Skin of body (tissue), 2 donors: Measurements from ENCODE around the gene RIC1. TPM values are rescaled to one million over a fixed set of nuclear protein-coding genes. Genes with fewer than 3 reads are reported as not detected.
"Not testable (repeated sequence)": the region's sequence is repeated elsewhere in the genome, so short reads cannot be mapped to it uniquely, and the experiment has no call there.

Source experiments
- DNase-seq: peaks from one replicate; lab custom pipeline; 2025; lab: John Stamatoyannopoulos, UW
- total RNA-seq: library from RNA; depleted of rRNA; stranded (reverse); fragments of >200 nt; gene quantifications from one replicate; pipeline ENCODE4 v1.2.3, GENCODE V29; 2014

RIC1 gene
- total RNA-seq, 1 donor from 2014 or later, result 52.0 TPM

- DNase-seq, result no peak
Measured at GRCh38 chr9:5665059-5665458, 36.2 kb downstream of the RIC1 start.

- DNase-seq, result no peak
Measured at GRCh38 chr9:5667391-5667790, 38.5 kb downstream of the RIC1 start.

GRCh38 chr9:5670079-5670478, 41.2 kb downstream of the RIC1 start:
- DNase-seq, result no peak

GRCh38 chr9:5671711-5672353, 42.9 kb downstream of the RIC1 start:
- DNase-seq, result no peak

- not testable (repeated sequence) for DNase-seq
Measured at GRCh38 chr9:5675046-5675445, 46.1 kb downstream of the RIC1 start.

GRCh38 chr9:5683591-5683990, 54.7 kb downstream of the RIC1 start:
- DNase-seq, result not testable (repeated sequence)

- peak; percentile 80 for DNase-seq
Measured at GRCh38 chr9:5684101-5684500, 55.2 kb downstream of the RIC1 start.

- no peak for DNase-seq
Measured at GRCh38 chr9:5688109-5688508, 59.2 kb downstream of the RIC1 start.

GRCh38 chr9:5690278-5690677, 61.4 kb downstream of the RIC1 start:
- no peak for DNase-seq

- no peak for DNase-seq
Measured at GRCh38 chr9:5695860-5696259, 67.0 kb downstream of the RIC1 start.

GRCh38 chr9:5696884-5697283, 68.0 kb downstream of the RIC1 start:
- DNase-seq, result no peak

GRCh38 chr9:5698004-5698403, 69.1 kb downstream of the RIC1 start:
- DNase-seq, result no peak

GRCh38 chr9:5698810-5699556, 70.1 kb downstream of the RIC1 start:
- DNase-seq, result no peak

GRCh38 chr9:5708414-5708813, 79.5 kb downstream of the RIC1 start:
- no peak for DNase-seq

- DNase-seq, result no peak
Measured at GRCh38 chr9:5712651-5713390, 83.9 kb downstream of the RIC1 start.

- no peak for DNase-seq
Measured at GRCh38 chr9:5714501-5715401, 85.8 kb downstream of the RIC1 start.

- DNase-seq, result no peak
Measured at GRCh38 chr9:5715548-5716127, 86.7 kb downstream of the RIC1 start.

GRCh38 chr9:5717434-5717833, 88.5 kb downstream of the RIC1 start:
- not testable (repeated sequence) for DNase-seq

GRCh38 chr9:5718296-5719032, 89.6 kb downstream of the RIC1 start:
- DNase-seq, result peak; percentile 20
